CD1c-positive myeloid dendritic cell (primary cell): ENCODE results near the gene GTSF1L.

Experiments used
- DNase-seq: peaks from one replicate; pipeline ENCODE4 v3.0.0-alpha.2; 2016; ENCODE audit errors: extremely low spot score

Gene GTSF1L

GRCh38 chr20:43746344-43747137, 19.7 kb upstream of the GTSF1L start:
- DNase-seq: no peak

- DNase-seq: peak; percentile 25
Measured at GRCh38 chr20:43744966-43745730, 18.3 kb upstream of the GTSF1L start.

- no peak for DNase-seq
Measured at GRCh38 chr20:43744151-43744611, 17.4 kb upstream of the GTSF1L start.

GRCh38 chr20:43740642-43741041, 13.8 kb upstream of the GTSF1L start:
- DNase-seq: no peak

- DNase-seq: no peak
Measured at GRCh38 chr20:43739148-43739749, 12.4 kb upstream of the GTSF1L start.

- DNase-seq: no peak
Measured at GRCh38 chr20:43737925-43738324, 11.1 kb upstream of the GTSF1L start.

- peak; percentile 15 for DNase-seq
Measured at GRCh38 chr20:43736588-43737158, 9.9 kb upstream of the GTSF1L start.

GRCh38 chr20:43731927-43732326, 5.1 kb upstream of the GTSF1L start:
- DNase-seq: no peak

- no peak for DNase-seq
Measured at GRCh38 chr20:43731469-43731868, 4.7 kb upstream of the GTSF1L start.

- no peak for DNase-seq
Measured at GRCh38 chr20:43728686-43729255, 2.0 kb upstream of the GTSF1L start.

- no peak for DNase-seq
Measured at GRCh38 chr20:43727980-43728590, 1.3 kb upstream of the GTSF1L start.

- DNase-seq: no peak
Measured at GRCh38 chr20:43726333-43726732, 469 bp downstream of the GTSF1L start.

- DNase-seq: no peak
Measured at GRCh38 chr20:43725666-43726065, 1.1 kb downstream of the GTSF1L start.

- no peak for DNase-seq
Measured at GRCh38 chr20:43724383-43724782, 2.4 kb downstream of the GTSF1L start.

- no peak for DNase-seq
Measured at GRCh38 chr20:43723735-43724134, 3.1 kb downstream of the GTSF1L start.

GRCh38 chr20:43723186-43723585, 3.6 kb downstream of the GTSF1L start:
- DNase-seq: no peak

- no peak for DNase-seq
Measured at GRCh38 chr20:43722153-43722505, 4.7 kb downstream of the GTSF1L start.

- DNase-seq: no peak
Measured at GRCh38 chr20:43721429-43722152, 5.2 kb downstream of the GTSF1L start.

- no peak for DNase-seq
Measured at GRCh38 chr20:43721097-43721428, 5.7 kb downstream of the GTSF1L start.

GRCh38 chr20:43720007-43720406, 6.8 kb downstream of the GTSF1L start:
- no peak for DNase-seq

GRCh38 chr20:43717616-43717995, 9.2 kb downstream of the GTSF1L start:
- no peak for DNase-seq
